Kidney (tissue), 14 donors: ENCODE results near the gene CHAC1. TPM values are rescaled to one million over a fixed set of nuclear protein-coding genes. Genes with fewer than 3 reads are reported as not detected.
A peak's percentile ranks its signal among the peaks of the same experiment; 100 is the strongest.

Experiments used
- DNase-seq, 5 donors: peaks; one replicate each; pipeline ENCODE4 v3.0.0-alpha.2; 2013 to 2020
- FAIRE-seq: peaks from 2 replicates; lab custom pipeline; 2012; peaks lifted over from hg19 to GRCh38; lab: Jason Lieb, UNC
- H3K27ac ChIP-seq, 2 donors: one replicate each; pipeline ENCODE4 v1.7.0; 2013; ENCODE audit warnings: low read depth in 2 of 2, low read length in 2 of 2, inconsistent platforms in 1 of 2
- H3K27me3 ChIP-seq: one replicate; pipeline ENCODE4 v1.7.1; 2013; ENCODE audit warnings: low read length, inconsistent platforms; ENCODE audit not compliant: control insufficient read depth, insufficient read depth
- H3K36me3 ChIP-seq, 3 donors: one replicate each; pipeline versions ENCODE4 v1.7.0 to v1.7.1; 2013; ENCODE audit warnings: low read length in 3 of 3, control low read depth in 1 of 3, inconsistent platforms in 1 of 3; ENCODE audit not compliant: insufficient read depth in 3 of 3, control insufficient read depth in 2 of 3
- H3K4me1 ChIP-seq, 3 donors: one replicate each; pipeline versions ENCODE4 v1.7.0 to v1.7.1; 2013; ENCODE audit warnings: low read length in 3 of 3, inconsistent platforms in 1 of 3, low read depth in 1 of 3; ENCODE audit not compliant: control insufficient read depth in 2 of 3, insufficient read depth in 2 of 3
- H3K4me3 ChIP-seq, 3 donors: one replicate each; pipeline versions ENCODE4 v1.7.0 to v1.8.1; 2013; ENCODE audit warnings: low read length in 3 of 3, control low read depth in 1 of 3, inconsistent platforms in 1 of 3
- H3K9ac ChIP-seq, 3 donors: one replicate each; pipeline versions ENCODE4 v1.7.0 to v1.7.1; 2013; ENCODE audit warnings: low read length in 3 of 3, control low read depth in 1 of 3, inconsistent platforms in 1 of 3
- H3K9me3 ChIP-seq, 3 donors: one replicate each; pipeline versions ENCODE4 v1.7.0 to v1.7.1; 2013; ENCODE audit warnings: low read length in 3 of 3, control low read depth in 1 of 3, inconsistent platforms in 1 of 3; ENCODE audit not compliant: control insufficient read depth in 2 of 3, insufficient read depth in 1 of 3
- intact Hi-C: fragments of 100-400 bp; cut with DNase I; formaldehyde crosslinking; loops from one replicate; pipeline ENCODE4 v1.11.1; 2022
- polyA plus RNA-seq: library from polyadenylated mRNA; stranded (reverse); fragments of 350-450 nt; fragmentation: Illumina TruSeq; extraction: RNeasy Lipid Tissue Mini Kit (QIAGEN cat#74804); gene quantifications from one replicate; pipeline ENCODE4 v1.2.3, GENCODE V29; 2014; ENCODE audit warnings: low read depth, low replicate concordance; ENCODE audit not compliant: insufficient read depth
- total RNA-seq: library from RNA; stranded (reverse); fragmentation: NEBNext Ultra II Directional; extraction: Animal tissue kit (Norgen Biotek cat#: 25700); gene quantifications from one replicate; pipeline ENCODE4 v1.2.1, GENCODE V29; 2021
- TF ChIP-seq, protein P1 (sequence below): IDR thresholded peaks from 3 replicates; pipeline ENCODE4 v1.5.1; 2012; ENCODE audit warnings: mild to moderate bottlenecking, moderate library complexity, borderline replicate concordance; ENCODE audit not compliant: insufficient read depth; ENCODE audit errors: extremely low read depth
- donor health status: control.
- donor health status: control.
- donor health status: control.
- donor health status: control.
- donor health status: control.
- donor health status: DM: yes; HTN: yes; CAD: no.
- donor health status: Normal renal cell carcinoma (clear cell type).

Gene CHAC1
- total and polyA plus RNA-seq, 2 donors from 2014 or later: 4.7 to 21.1 TPM

GRCh38 chr15:40927873-40928806, 25.1 kb upstream of the CHAC1 start:
- Histone ChIP-seq H3K9me3 (no peaks in the 10 kb centered on the region), H3K9ac (peak overlapping the region in 1 of 3 donors; percentile 12), H3K27me3 (peaks cover 15% of the 10 kb centered on the region), H3K36me3 (no peaks in the 10 kb centered on the region), H3K27ac (no peak overlapping the region), H3K4me3 (peak overlapping the region in 2 of 3 donors; percentile 58 to 61), H3K4me1 (peaks cover 0 to 42% (median 4%) of the 10 kb centered on the region in 3 donors)
- DNase-seq (peak in 3 of 5 donors; percentile 46 to 85 (median 83)), FAIRE-seq (no peak)
- TF ChIP-seq, protein P1, sequence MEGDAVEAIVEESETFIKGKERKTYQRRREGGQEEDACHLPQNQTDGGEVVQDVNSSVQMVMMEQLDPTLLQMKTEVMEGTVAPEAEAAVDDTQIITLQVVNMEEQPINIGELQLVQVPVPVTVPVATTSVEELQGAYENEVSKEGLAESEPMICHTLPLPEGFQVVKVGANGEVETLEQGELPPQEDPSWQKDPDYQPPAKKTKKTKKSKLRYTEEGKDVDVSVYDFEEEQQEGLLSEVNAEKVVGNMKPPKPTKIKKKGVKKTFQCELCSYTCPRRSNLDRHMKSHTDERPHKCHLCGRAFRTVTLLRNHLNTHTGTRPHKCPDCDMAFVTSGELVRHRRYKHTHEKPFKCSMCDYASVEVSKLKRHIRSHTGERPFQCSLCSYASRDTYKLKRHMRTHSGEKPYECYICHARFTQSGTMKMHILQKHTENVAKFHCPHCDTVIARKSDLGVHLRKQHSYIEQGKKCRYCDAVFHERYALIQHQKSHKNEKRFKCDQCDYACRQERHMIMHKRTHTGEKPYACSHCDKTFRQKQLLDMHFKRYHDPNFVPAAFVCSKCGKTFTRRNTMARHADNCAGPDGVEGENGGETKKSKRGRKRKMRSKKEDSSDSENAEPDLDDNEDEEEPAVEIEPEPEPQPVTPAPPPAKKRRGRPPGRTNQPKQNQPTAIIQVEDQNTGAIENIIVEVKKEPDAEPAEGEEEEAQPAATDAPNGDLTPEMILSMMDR: no peak
- intact Hi-C loops: no loop called here

GRCh38 chr15:40928821-40929659, 24.2 kb upstream of the CHAC1 start, which contains the start of gene DLL4:
Gene DLL4, plus strand, starts transcription at chr15:40929340. Its CDS starts 329 bp downstream, at chr15:40929669.
- DNase-seq: peak; percentile 66 to 90 (median 80)

DNA sequence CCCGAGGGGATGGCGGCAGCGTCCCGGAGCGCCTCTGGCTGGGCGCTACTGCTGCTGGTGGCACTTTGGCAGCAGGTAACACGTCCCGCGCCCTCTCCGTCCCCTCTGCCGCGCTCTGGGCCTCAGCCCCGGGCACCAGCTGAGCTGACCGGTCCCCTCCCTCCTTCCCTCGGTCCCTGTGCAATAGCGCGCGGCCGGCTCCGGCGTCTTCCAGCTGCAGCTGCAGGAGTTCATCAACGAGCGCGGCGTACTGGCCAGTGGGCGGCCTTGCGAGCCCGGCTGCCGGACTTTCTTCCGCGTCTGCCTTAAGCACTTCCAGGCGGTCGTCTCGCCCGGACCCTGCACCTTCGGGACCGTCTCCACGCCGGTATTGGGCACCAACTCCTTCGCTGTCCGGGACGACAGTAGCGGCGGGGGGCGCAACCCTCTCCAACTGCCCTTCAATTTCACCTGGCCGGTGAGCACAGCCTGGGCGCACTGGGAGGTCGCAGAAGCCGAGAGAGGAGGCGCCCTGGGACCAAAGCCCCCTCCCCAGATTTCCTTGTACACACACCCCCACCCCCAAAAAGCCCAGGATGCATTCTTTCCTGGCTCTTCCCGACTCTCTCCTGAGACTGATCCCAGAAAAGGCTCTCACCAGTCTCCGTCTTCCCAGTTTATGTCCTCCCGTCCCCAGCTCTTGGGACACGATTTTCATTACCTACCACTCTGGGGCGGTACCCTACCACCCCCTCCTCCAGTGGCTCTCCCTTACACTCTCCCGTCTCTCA, 23.4 kb upstream of the CHAC1 start:
- H3K27me3 ChIP-seq: peaks cover 15% of the 10 kb centered on the region
- peaks cover 0 to 42% (median 4%) of the 10 kb centered on the region in 3 donors for H3K4me1 ChIP-seq
- intact Hi-C loops: no loop called here
- no peaks in the 10 kb centered on the region for H3K36me3 ChIP-seq
- DNase-seq (peak; percentile 75 to 88 (median 84)), FAIRE-seq (no peak)
- H3K9ac ChIP-seq: peak overlapping the region in 2 of 3 donors; percentile 22 to 60
- H3K4me3 ChIP-seq: peak overlapping the region; percentile 41 to 64 (median 61)
- peak overlapping the region; percentile 28 to 43 for H3K27ac ChIP-seq
- H3K9me3 ChIP-seq: no peaks in the 10 kb centered on the region
- TF ChIP-seq, protein P1: no peak

More at GRCh38 chr15:40928821-40929659, 24.2 kb upstream of the CHAC1 start, which contains the start of gene DLL4:
- intact Hi-C loops: no loop called here
- no peaks in the 10 kb centered on the region for H3K9me3 ChIP-seq
- no peaks in the 10 kb centered on the region for H3K36me3 ChIP-seq
- peaks cover 0 to 42% (median 4%) of the 10 kb centered on the region in 3 donors for H3K4me1 ChIP-seq
- H3K27ac ChIP-seq: peak within 1 kb of the TSS; percentile 28 to 43
- TF ChIP-seq, protein P1: no peak
- peak within 1 kb of the TSS in 2 of 3 donors; percentile 22 to 60 for H3K9ac ChIP-seq
- no peak for FAIRE-seq
- H3K27me3 ChIP-seq: peaks cover 15% of the 10 kb centered on the region
- H3K4me3 ChIP-seq: peak within 1 kb of the TSS; percentile 41 to 64 (median 61)
